Panc1 (cell line): ENCODE results near the gene GJA1.

Experiments used
- CTCF ChIP-seq: fragments of 450-650 bp; IDR thresholded peaks from 2 replicates; pipeline ENCODE4 v1.5.1; 2017; ENCODE audit warnings: mild to moderate bottlenecking
- POLR2AphosphoS5 ChIP-seq: IDR thresholded peaks from 2 replicates; pipeline ENCODE4 v1.6.1; 2012; ENCODE audit warnings: mild to moderate bottlenecking, low read depth, low read length, moderate library complexity

DNA sequence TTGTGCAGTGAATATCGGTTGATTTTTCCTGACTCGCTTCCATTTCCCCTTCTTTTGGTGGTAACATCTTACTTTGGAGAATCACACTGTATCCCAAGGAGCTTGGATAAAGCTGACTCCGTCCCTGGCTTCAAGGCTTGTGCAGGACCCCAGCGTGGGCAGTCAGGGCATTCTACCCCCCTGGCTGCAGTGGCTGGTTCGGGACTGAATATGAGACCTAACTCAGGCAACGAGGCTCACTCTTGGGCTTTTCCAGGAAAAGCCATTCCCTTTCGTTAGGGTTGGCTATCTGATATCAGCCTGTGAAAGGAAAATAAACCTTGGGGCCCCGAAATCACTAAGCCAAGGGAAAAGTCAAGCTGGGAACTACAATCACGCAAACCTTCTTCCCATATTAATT, 30.1 kb upstream of the GJA1 start:
- TF ChIP-seq CTCF (no peak), POLR2AphosphoS5 (no peak)
